Liver (tissue), 9 donors: Measurements from ENCODE around the gene RNU7-1. TPM values are rescaled to one million over a fixed set of nuclear protein-coding genes. Genes with fewer than 3 reads are reported as not detected.

ENCODE experiments used
- DNase-seq: peaks from one replicate; pipeline ENCODE4 v3.0.0-alpha.2; 2017; ENCODE audit warnings: low spot score
- H3K27ac ChIP-seq, 2 donors: one replicate each; pipeline ENCODE4 v1.7.0; 2013; ENCODE audit warnings: inconsistent platforms in 2 of 2, low read length in 2 of 2, control low read depth in 1 of 2, low read depth in 1 of 2, mild to moderate bottlenecking in 1 of 2
- H3K27me3 ChIP-seq, 4 donors: one replicate each; pipeline versions ENCODE4 v1.6.1 to v1.7.0; 2013; ENCODE audit warnings: low read length in 3 of 4, inconsistent platforms in 1 of 4, mild to moderate bottlenecking in 1 of 4, moderate library complexity in 1 of 4; ENCODE audit not compliant: control insufficient read depth in 4 of 4, insufficient read depth in 4 of 4
- H3K36me3 ChIP-seq, 4 donors: one replicate each; pipeline versions ENCODE4 v1.6.1 to v1.7.0; 2013; ENCODE audit warnings: low read length in 3 of 4, mild to moderate bottlenecking in 3 of 4, low read depth in 1 of 4, moderate library complexity in 1 of 4; ENCODE audit not compliant: control insufficient read depth in 4 of 4, insufficient read depth in 3 of 4
- H3K4me1 ChIP-seq, 4 donors: one replicate each; pipeline versions ENCODE4 v1.6.1 to v1.7.0; 2013; ENCODE audit warnings: low read length in 3 of 4, mild to moderate bottlenecking in 3 of 4, moderate library complexity in 1 of 4; ENCODE audit not compliant: control insufficient read depth in 4 of 4, insufficient read depth in 4 of 4
- H3K4me3 ChIP-seq, 3 donors: one replicate each; pipeline versions ENCODE4 v1.6.1 to v1.7.0; 2013; ENCODE audit warnings: low read length in 3 of 3, control low read depth in 1 of 3, low read depth in 1 of 3, mild to moderate bottlenecking in 1 of 3
- H3K9ac ChIP-seq, 2 donors: one replicate each; pipeline ENCODE4 v1.7.0; 2013; ENCODE audit warnings: low read length in 2 of 2, mild to moderate bottlenecking in 2 of 2, moderate library complexity in 2 of 2, control low read depth in 1 of 2, low read depth in 1 of 2
- H3K9me3 ChIP-seq, 4 donors: one replicate each; pipeline versions ENCODE4 v1.6.1 to v1.7.0; 2013; ENCODE audit warnings: low read length in 3 of 4; ENCODE audit not compliant: control insufficient read depth in 4 of 4
- EGR1 ChIP-seq, 2 donors: IDR thresholded peaks; 2 replicates each; pipeline ENCODE4 v1.6.1; 2016 to 2018; ENCODE audit warnings: antibody characterized with exemption in 2 of 2, low read depth in 2 of 2
- FOXA1 ChIP-seq: IDR thresholded peaks from 2 replicates; pipeline ENCODE4 v1.6.1; 2016; ENCODE audit warnings: antibody characterized with exemption
- JUND ChIP-seq, 2 donors: IDR thresholded peaks; 2 replicates each; pipeline ENCODE4 v1.6.1; 2016; ENCODE audit warnings: antibody characterized with exemption in 2 of 2
- RAD21 ChIP-seq, 2 donors: IDR thresholded peaks; 2 replicates each; pipeline ENCODE4 v1.6.1; 2016; ENCODE audit warnings: antibody characterized with exemption in 2 of 2, mild to moderate bottlenecking in 2 of 2
- REST ChIP-seq: IDR thresholded peaks from 2 replicates; pipeline ENCODE4 v1.6.1; 2016; ENCODE audit warnings: antibody characterized with exemption, mild to moderate bottlenecking
- SP1 ChIP-seq: IDR thresholded peaks from 2 replicates; pipeline ENCODE4 v1.6.1; 2018; ENCODE audit warnings: antibody characterized with exemption, mild to moderate bottlenecking
- WGBS: extraction: QIAGEN DNeasy Blood & Tissue Kit; methylation state at CpG from one replicate; pipeline ENCODE4 v1.1.7; 2013; 5-methylcytosine and 5-hydroxymethylcytosine counted together
- polyA plus RNA-seq, 2 donors: library from polyadenylated mRNA; stranded (reverse) in 1 of 2; unstranded in 1 of 2; fragments of 200-250 nt in 1 of 2; fragments of >200 nt in 1 of 2; fragmentation: Nextera tagmentation in 1 of 2; extraction: Ambion mirVana in 1 of 2; gene quantifications; one replicate each; pipeline versions ENCODE4 v1.2.1 to v1.2.3, GENCODE V29; 2013 to 2015
- total RNA-seq, 2 donors: library from RNA; depleted of rRNA; stranded (reverse); fragments of >200 nt; gene quantifications; one replicate each; pipeline ENCODE4 v1.2.3, GENCODE V29; 2014
- TF ChIP-seq, protein P1 (sequence below): IDR thresholded peaks from 2 replicates; pipeline ENCODE4 v1.6.1; 2016; ENCODE audit warnings: antibody characterized with exemption
- TF ChIP-seq, protein P2 (sequence below): fragments of 150-350 bp; IDR thresholded peaks from 2 replicates; pipeline ENCODE4 v1.5.1; 2017; ENCODE audit warnings: improper control_type of control experiment, low read depth, low read length; ENCODE audit not compliant: missing input control
- TF ChIP-seq, protein P3 (sequence below): IDR thresholded peaks from 2 replicates; pipeline ENCODE4 v1.6.1; 2016; ENCODE audit warnings: antibody characterized with exemption
- donor health status: healthy.
- donor health status: healthy.
- donor health status: healthy.
- donor health status: healthy.
- donor health status: healthy.

RNU7-1 gene
- total and polyA plus RNA-seq, 4 donors = not detected

GRCh38 chr12:6923003-6923732 lies 20.4 kb upstream of the RNU7-1 start:
- H3K9me3 ChIP-seq = no peaks in the 10 kb centered on the region
- DNase-seq = no peak
- 80% methylated on average over 10 of the region's 10 CpGs for WGBS
- no peak overlapping the region for H3K4me3 ChIP-seq
- TF ChIP-seq, protein P1, sequence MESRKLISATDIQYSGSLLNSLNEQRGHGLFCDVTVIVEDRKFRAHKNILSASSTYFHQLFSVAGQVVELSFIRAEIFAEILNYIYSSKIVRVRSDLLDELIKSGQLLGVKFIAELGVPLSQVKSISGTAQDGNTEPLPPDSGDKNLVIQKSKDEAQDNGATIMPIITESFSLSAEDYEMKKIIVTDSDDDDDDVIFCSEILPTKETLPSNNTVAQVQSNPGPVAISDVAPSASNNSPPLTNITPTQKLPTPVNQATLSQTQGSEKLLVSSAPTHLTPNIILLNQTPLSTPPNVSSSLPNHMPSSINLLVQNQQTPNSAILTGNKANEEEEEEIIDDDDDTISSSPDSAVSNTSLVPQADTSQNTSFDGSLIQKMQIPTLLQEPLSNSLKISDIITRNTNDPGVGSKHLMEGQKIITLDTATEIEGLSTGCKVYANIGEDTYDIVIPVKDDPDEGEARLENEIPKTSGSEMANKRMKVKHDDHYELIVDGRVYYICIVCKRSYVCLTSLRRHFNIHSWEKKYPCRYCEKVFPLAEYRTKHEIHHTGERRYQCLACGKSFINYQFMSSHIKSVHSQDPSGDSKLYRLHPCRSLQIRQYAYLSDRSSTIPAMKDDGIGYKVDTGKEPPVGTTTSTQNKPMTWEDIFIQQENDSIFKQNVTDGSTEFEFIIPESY = no peak
- TF ChIP-seq SP1 (no peak), JUND (IDR thresholded peaks at IDR 0.05) (no peak), FOXA1 (no peak)
- TF ChIP-seq, protein P2, sequence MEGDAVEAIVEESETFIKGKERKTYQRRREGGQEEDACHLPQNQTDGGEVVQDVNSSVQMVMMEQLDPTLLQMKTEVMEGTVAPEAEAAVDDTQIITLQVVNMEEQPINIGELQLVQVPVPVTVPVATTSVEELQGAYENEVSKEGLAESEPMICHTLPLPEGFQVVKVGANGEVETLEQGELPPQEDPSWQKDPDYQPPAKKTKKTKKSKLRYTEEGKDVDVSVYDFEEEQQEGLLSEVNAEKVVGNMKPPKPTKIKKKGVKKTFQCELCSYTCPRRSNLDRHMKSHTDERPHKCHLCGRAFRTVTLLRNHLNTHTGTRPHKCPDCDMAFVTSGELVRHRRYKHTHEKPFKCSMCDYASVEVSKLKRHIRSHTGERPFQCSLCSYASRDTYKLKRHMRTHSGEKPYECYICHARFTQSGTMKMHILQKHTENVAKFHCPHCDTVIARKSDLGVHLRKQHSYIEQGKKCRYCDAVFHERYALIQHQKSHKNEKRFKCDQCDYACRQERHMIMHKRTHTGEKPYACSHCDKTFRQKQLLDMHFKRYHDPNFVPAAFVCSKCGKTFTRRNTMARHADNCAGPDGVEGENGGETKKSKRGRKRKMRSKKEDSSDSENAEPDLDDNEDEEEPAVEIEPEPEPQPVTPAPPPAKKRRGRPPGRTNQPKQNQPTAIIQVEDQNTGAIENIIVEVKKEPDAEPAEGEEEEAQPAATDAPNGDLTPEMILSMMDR = no peak
- TF ChIP-seq, protein P3, sequence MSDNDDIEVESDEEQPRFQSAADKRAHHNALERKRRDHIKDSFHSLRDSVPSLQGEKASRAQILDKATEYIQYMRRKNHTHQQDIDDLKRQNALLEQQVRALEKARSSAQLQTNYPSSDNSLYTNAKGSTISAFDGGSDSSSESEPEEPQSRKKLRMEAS = no peak
- H3K27ac ChIP-seq = no peak overlapping the region
- H3K27me3 ChIP-seq = no peaks in the 10 kb centered on the region
- no peaks in the 10 kb centered on the region for H3K36me3 ChIP-seq
- H3K4me1 ChIP-seq = peaks cover 9 to 39% (median 34%) of the 10 kb centered on the region in 4 donors
- no peak overlapping the region for H3K9ac ChIP-seq

DNA sequence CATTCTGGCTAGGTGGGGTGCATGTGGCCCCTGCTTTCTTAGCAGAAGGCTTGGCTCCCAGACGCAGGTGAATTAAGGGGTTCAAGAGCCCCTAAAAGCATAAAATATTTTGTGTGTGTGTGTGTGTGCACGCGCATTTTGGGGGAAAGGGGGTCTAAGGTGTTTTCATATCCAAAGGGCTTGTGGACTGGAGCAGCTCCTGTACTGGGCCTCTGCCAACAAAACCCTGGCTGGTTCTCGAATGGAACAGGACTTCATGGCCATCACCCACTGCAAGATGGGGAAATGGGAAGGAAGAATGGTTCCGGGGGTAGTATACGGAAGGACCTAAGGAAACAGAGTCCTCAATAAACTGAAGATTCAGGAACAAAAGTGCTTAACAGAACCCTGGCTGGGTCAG lies 19.8 kb upstream of the RNU7-1 start:
- no peaks in the 10 kb centered on the region for H3K27me3 ChIP-seq
- H3K4me3 ChIP-seq = no peak overlapping the region
- no peaks in the 10 kb centered on the region for H3K9me3 ChIP-seq
- H3K36me3 ChIP-seq = no peaks in the 10 kb centered on the region
- TF ChIP-seq, protein P3 = no peak
- TF ChIP-seq RAD21 (IDR thresholded peaks at IDR 0.05) (no peak), FOXA1 (no peak), REST (no peak), EGR1 (IDR thresholded peaks at IDR 0.05; ENCODE audit: low read depth in 2 of 2) (no peak)
- WGBS = 42% methylated on average over 6 of the region's 6 CpGs
- peaks cover 9 to 42% (median 36%) of the 10 kb centered on the region in 4 donors for H3K4me1 ChIP-seq
- no peak overlapping the region for H3K27ac ChIP-seq
- H3K9ac ChIP-seq = peak overlapping the region in 1 of 2 donors; percentile 62
- no peak for DNase-seq
